UCSD-AML1 (cell line): ENCODE data around the gene NGEF.

Experiments
- DNase-seq: peaks from one replicate; lab custom pipeline; 2025; ENCODE audit not compliant: unreplicated experiment; lab: John Stamatoyannopoulos, UW

The NGEF gene

GRCh38 chr2:232901736-232902578, 111.1 kb downstream of the NGEF start:
- peak; percentile 56 for DNase-seq

- DNase-seq, result no peak
Measured at GRCh38 chr2:232900811-232901735, 112.0 kb downstream of the NGEF start.

GRCh38 chr2:232898592-232899543, 114.2 kb downstream of the NGEF start:
- DNase-seq, result no peak

GRCh38 chr2:232897598-232898408, 115.3 kb downstream of the NGEF start:
- DNase-seq, result no peak

GRCh38 chr2:232896720-232897597, 116.1 kb downstream of the NGEF start:
- DNase-seq, result no peak

- no peak for DNase-seq
Measured at GRCh38 chr2:232896111-232896510, 116.9 kb downstream of the NGEF start.

- no peak for DNase-seq
Measured at GRCh38 chr2:232894746-232895145, 118.3 kb downstream of the NGEF start.

- DNase-seq, result no peak
Measured at GRCh38 chr2:232894251-232894650, 118.8 kb downstream of the NGEF start.

GRCh38 chr2:232893834-232894233, 119.2 kb downstream of the NGEF start:
- DNase-seq, result no peak

- DNase-seq, result no peak
Measured at GRCh38 chr2:232892843-232893242, 120.2 kb downstream of the NGEF start.

GRCh38 chr2:232892221-232892620, 120.8 kb downstream of the NGEF start:
- DNase-seq, result no peak

GRCh38 chr2:232891621-232892071, 121.4 kb downstream of the NGEF start:
- no peak for DNase-seq

GRCh38 chr2:232890896-232891601, 122.0 kb downstream of the NGEF start:
- no peak for DNase-seq

GRCh38 chr2:232890536-232890895, 122.5 kb downstream of the NGEF start:
- DNase-seq, result no peak

GRCh38 chr2:232889876-232890401, 123.1 kb downstream of the NGEF start:
- DNase-seq, result no peak

- DNase-seq, result no peak
Measured at GRCh38 chr2:232888839-232889529, 124.1 kb downstream of the NGEF start.

- DNase-seq, result no peak
Measured at GRCh38 chr2:232888099-232888836, 124.8 kb downstream of the NGEF start.
